ENCODE data around the gene C4orf33.

DNA sequence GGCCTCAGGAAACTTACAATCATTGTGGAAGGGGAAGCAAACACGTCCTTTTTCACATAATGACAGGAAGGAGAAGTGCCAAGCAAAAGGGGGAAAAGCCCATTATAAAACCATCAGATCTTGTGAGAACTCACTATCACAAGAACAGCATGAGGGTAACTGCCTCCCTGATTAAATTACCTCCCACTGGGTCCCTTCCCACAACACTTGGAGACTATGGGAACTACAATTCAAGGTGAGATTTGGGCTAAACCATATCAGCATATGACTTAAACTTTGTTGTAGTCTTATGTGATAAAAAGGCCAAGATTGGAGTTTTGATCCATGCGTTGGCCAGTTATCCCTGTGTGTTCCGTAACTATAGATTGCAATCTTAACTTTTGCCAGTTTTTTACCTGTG lies 68.3 kb downstream of the C4orf33 start:
- TF ChIP-seq, protein P1, sequence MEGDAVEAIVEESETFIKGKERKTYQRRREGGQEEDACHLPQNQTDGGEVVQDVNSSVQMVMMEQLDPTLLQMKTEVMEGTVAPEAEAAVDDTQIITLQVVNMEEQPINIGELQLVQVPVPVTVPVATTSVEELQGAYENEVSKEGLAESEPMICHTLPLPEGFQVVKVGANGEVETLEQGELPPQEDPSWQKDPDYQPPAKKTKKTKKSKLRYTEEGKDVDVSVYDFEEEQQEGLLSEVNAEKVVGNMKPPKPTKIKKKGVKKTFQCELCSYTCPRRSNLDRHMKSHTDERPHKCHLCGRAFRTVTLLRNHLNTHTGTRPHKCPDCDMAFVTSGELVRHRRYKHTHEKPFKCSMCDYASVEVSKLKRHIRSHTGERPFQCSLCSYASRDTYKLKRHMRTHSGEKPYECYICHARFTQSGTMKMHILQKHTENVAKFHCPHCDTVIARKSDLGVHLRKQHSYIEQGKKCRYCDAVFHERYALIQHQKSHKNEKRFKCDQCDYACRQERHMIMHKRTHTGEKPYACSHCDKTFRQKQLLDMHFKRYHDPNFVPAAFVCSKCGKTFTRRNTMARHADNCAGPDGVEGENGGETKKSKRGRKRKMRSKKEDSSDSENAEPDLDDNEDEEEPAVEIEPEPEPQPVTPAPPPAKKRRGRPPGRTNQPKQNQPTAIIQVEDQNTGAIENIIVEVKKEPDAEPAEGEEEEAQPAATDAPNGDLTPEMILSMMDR (conservative IDR thresholded peaks at IDR 0.05; ENCODE audit: low read length): no peak
- no peak for TF ChIP-seq EZH2phosphoT487 (IDR thresholded peaks at IDR 0.05; ENCODE audit: borderline replicate concordance, low read depth, low read length)
